Measurements from ENCODE around the gene HMGA1. TPM values are rescaled to one million over a fixed set of nuclear protein-coding genes. Genes with fewer than 3 reads are reported as not detected.

Gene HMGA1
- total and polyA plus RNA-seq, 12 donors: 14.2 to 54.9 (median 40.9) TPM

- no peak for TF ChIP-seq CTCF (IDR thresholded peaks at IDR 0.05)
- no peak for ATAC-seq
- DNase-seq: no peak
- intact Hi-C loops (cut with DNase I): loop anchor here in 3 of 10 donors (1.0 to 5.0 kb wide), 2 partner anchors 12 to 39 kb away; no protein-coding TSS in a partner anchor
- Histone ChIP-seq H3K27ac (peak overlapping the region in 9 of 10 donors; percentile 76 to 94 (median 85)), H3K9me3 (no peaks in the 10 kb centered on the region), H3K4me1 (peaks cover 6 to 27% (median 14%) of the 10 kb centered on the region in 9 donors), H3K27me3 (no peaks in the 10 kb centered on the region), H3K36me3 (peaks cover 0 to 4% (median 0%) of the 10 kb centered on the region in 9 donors), H3K4me3 (peak overlapping the region; percentile 71 to 85 (median 78))
- WGBS, 2 donors: 40 to 41% methylated on average over 13 of the region's 13 CpGs
Observed at GRCh38 chr6:34236131-34236442, 586 bp upstream of the HMGA1 start.

- Histone ChIP-seq H3K4me3 (peak overlapping the region; percentile 71 to 85 (median 78)), H3K4me1 (peaks cover 6 to 28% (median 14%) of the 10 kb centered on the region in 9 donors), H3K9me3 (no peaks in the 10 kb centered on the region), H3K36me3 (peaks cover 0 to 16% (median 0%) of the 10 kb centered on the region in 9 donors), H3K27me3 (no peaks in the 10 kb centered on the region), H3K27ac (peak overlapping the region in 9 of 10 donors; percentile 39 to 93 (median 85))
- TF ChIP-seq CTCF (IDR thresholded peaks at IDR 0.05): no peak
- peak in 1 of 2 donors; percentile 39 for DNase-seq
- intact Hi-C loops (cut with DNase I): loop anchor here in 2 of 10 donors (5.0 kb wide), 1 partner anchor 40 kb away; no protein-coding TSS in a partner anchor
- 1% methylated on average over 19 to 76 of the region's 78 CpGs for WGBS, 2 donors
- peak in 3 of 8 donors; percentile 2 to 18 (median 16) for ATAC-seq
Observed at GRCh38 chr6:34237316-34237721, 646 bp downstream of the HMGA1 start.

GRCh38 chr6:34237722-34238584 lies 1.3 kb downstream of the HMGA1 start:
- ATAC-seq: peak in 1 of 8 donors; percentile 5
- H3K4me1 ChIP-seq: peaks cover 6 to 34% (median 14%) of the 10 kb centered on the region in 9 donors
- peak overlapping the region; percentile 54 to 85 (median 70) for H3K4me3 ChIP-seq
- intact Hi-C loops (cut with DNase I): loop anchor here in 2 of 10 donors (5.0 kb wide), 1 partner anchor 41 kb away; no protein-coding TSS in a partner anchor
- H3K27ac ChIP-seq: peak overlapping the region in 9 of 10 donors; percentile 16 to 88 (median 51)
- 10% methylated on average over 60 to 64 of the region's 64 CpGs for WGBS, 2 donors
- no peaks in the 10 kb centered on the region for H3K27me3 ChIP-seq
- no peaks in the 10 kb centered on the region for H3K9me3 ChIP-seq
- DNase-seq: peak in 1 of 2 donors; percentile 45
- peaks cover 0 to 21% (median 0%) of the 10 kb centered on the region in 9 donors for H3K36me3 ChIP-seq
- peak in 6 of 9 donors; percentile 12 to 43 (median 31) for TF ChIP-seq CTCF (IDR thresholded peaks at IDR 0.05)

All from heart right ventricle (tissue), 16 donors.